Measurements from ENCODE around the gene MZB1. TPM values are rescaled to one million over a fixed set of nuclear protein-coding genes. Genes with fewer than 3 reads are reported as not detected.

The MZB1 gene
- total and polyA plus RNA-seq, 2 of the 13 experiments (the other 11 are each of a cell fraction or from before 2014, with no cell fraction given), result 0.31 to 0.40 TPM

GRCh38 chr5:139439013-139439903, 49.5 kb upstream of the MZB1 start, which contains the start of gene DNAJC18 (continued):
- TF ChIP-seq ZNF672 (CRISPR knock-in tag; IDR thresholded peaks at IDR 0.05), result no peak
- TF ChIP-seq ATF7-NPFF (CRISPR knock-in tag; IDR thresholded peaks at IDR 0.05; ENCODE audit: low read depth), result peak; percentile 66; the same call in 1 of the 2 replicates
- no peak for TF ChIP-seq MTF1 (CRISPR knock-in tag; IDR thresholded peaks at IDR 0.05)
- no peak for TF ChIP-seq E2F1 (CRISPR knock-in tag; IDR thresholded peaks at IDR 0.05)
- TF ChIP-seq PRDM4 (CRISPR knock-in tag; IDR thresholded peaks at IDR 0.05; ENCODE audit: borderline replicate concordance), result 0 out of 2 replicates have a peak, but pooled peaks have one; percentile 33
- TF ChIP-seq MZF1 (CRISPR knock-in tag; IDR thresholded peaks at IDR 0.05; ENCODE audit: borderline replicate concordance), result no peak
- no peak for TF ChIP-seq RBM22 (optimal IDR thresholded peaks at IDR 0.05; ENCODE audit: low read length)
- no peak for TF ChIP-seq ADNP (CRISPR knock-in tag; IDR thresholded peaks at IDR 0.05)
- no peak for TF ChIP-seq ZNF678 (CRISPR knock-in tag; IDR thresholded peaks at IDR 0.05)
- no peak for TF ChIP-seq ZBTB49 (CRISPR knock-in tag; IDR thresholded peaks at IDR 0.05; ENCODE audit: borderline replicate concordance)
- TF ChIP-seq IKZF5 (CRISPR knock-in tag; IDR thresholded peaks at IDR 0.05), result peak; percentile 72; the same call in 1 of the 2 replicates
- TF ChIP-seq MAX (IDR thresholded peaks at IDR 0.05), result peak; percentile 71
- no peak for TF ChIP-seq TMF1 (CRISPR knock-in tag; IDR thresholded peaks at IDR 0.05; ENCODE audit: low read depth)
- no peak for TF ChIP-seq ZNF660 (CRISPR knock-in tag; IDR thresholded peaks at IDR 0.05; ENCODE audit: borderline replicate concordance, low read depth)
- TF ChIP-seq ZNF639 (CRISPR knock-in tag; conservative IDR thresholded peaks at IDR 0.05), result no peak
- TF ChIP-seq ZKSCAN8 (CRISPR knock-in tag; IDR thresholded peaks at IDR 0.05; ENCODE audit: borderline replicate concordance), result no peak
- TF ChIP-seq KDM5B (CRISPR knock-in tag; IDR thresholded peaks at IDR 0.05; ENCODE audit: borderline replicate concordance), result peak; percentile 82; the same call in 1 of the 2 replicates
- TF ChIP-seq ELF3 (CRISPR knock-in tag; IDR thresholded peaks at IDR 0.05), result 0 out of 2 replicates have a peak, but pooled peaks have one; percentile 26
- TF ChIP-seq ZNF230 (CRISPR knock-in tag; IDR thresholded peaks at IDR 0.05), result no peak
- peak; percentile 64; the same call in 1 of the 2 replicates for TF ChIP-seq ZNF124 (CRISPR knock-in tag; IDR thresholded peaks at IDR 0.05)
